DLD1 (cell line): ENCODE measurements around the gene NDP.

ENCODE experiments used
- in situ Hi-C: cut with HindIII; loops from 2 replicates; pipeline ENCODE4 v1.10.0; 2017; ENCODE audit warnings: low sequenced_read_pairs

The NDP gene

GRCh38 chrX:43973249-43974099 is at the start of gene NDP:
NDP (minus strand) TSS chrX:43973390; CDS start chrX:43958645, 14,745 bp downstream.
- in situ Hi-C loops: no loop called here

- in situ Hi-C loops: no loop called here
Observed at GRCh38 chrX:44022964-44023363, 49.8 kb upstream of the NDP start.

- in situ Hi-C loops: no loop called here
Observed at GRCh38 chrX:44020693-44021092, 47.5 kb upstream of the NDP start.

GRCh38 chrX:44019911-44020310 is 46.7 kb upstream of the NDP start:
- in situ Hi-C loops: no loop called here

GRCh38 chrX:44017676-44018075 is 44.5 kb upstream of the NDP start:
- in situ Hi-C loops: no loop called here

GRCh38 chrX:44016906-44017305 is 43.7 kb upstream of the NDP start:
- in situ Hi-C loops: no loop called here

GRCh38 chrX:44012484-44013096 is 39.4 kb upstream of the NDP start:
- in situ Hi-C loops: no loop called here

- in situ Hi-C loops: no loop called here
Observed at GRCh38 chrX:44011506-44011905, 38.3 kb upstream of the NDP start.

- in situ Hi-C loops: no loop called here
Observed at GRCh38 chrX:44010626-44011025, 37.4 kb upstream of the NDP start.

- in situ Hi-C loops: no loop called here
Observed at GRCh38 chrX:44006081-44006480, 32.9 kb upstream of the NDP start.

GRCh38 chrX:44003975-44004374 is 30.8 kb upstream of the NDP start:
- in situ Hi-C loops: no loop called here

- in situ Hi-C loops: no loop called here
Observed at GRCh38 chrX:44002567-44002966, 29.4 kb upstream of the NDP start.

GRCh38 chrX:43998374-43998773 is 25.2 kb upstream of the NDP start:
- in situ Hi-C loops: no loop called here

GRCh38 chrX:43996491-43996890 is 23.3 kb upstream of the NDP start:
- in situ Hi-C loops: no loop called here

- in situ Hi-C loops: no loop called here
Observed at GRCh38 chrX:43986083-43986482, 12.9 kb upstream of the NDP start.

GRCh38 chrX:43985511-43985910 is 12.3 kb upstream of the NDP start:
- in situ Hi-C loops: no loop called here

GRCh38 chrX:43978226-43978625 is 5.0 kb upstream of the NDP start:
- in situ Hi-C loops: no loop called here

- in situ Hi-C loops: no loop called here
Observed at GRCh38 chrX:43976205-43976604, 3.0 kb upstream of the NDP start.

- in situ Hi-C loops: no loop called here
Observed at GRCh38 chrX:43975796-43976195, 2.6 kb upstream of the NDP start.

- in situ Hi-C loops: no loop called here
Observed at GRCh38 chrX:43974741-43975465, 1.7 kb upstream of the NDP start.

GRCh38 chrX:43974100-43974475 is 898 bp upstream of the NDP start:
- in situ Hi-C loops: no loop called here
